ENCODE results near the gene TP53I13.

DNA sequence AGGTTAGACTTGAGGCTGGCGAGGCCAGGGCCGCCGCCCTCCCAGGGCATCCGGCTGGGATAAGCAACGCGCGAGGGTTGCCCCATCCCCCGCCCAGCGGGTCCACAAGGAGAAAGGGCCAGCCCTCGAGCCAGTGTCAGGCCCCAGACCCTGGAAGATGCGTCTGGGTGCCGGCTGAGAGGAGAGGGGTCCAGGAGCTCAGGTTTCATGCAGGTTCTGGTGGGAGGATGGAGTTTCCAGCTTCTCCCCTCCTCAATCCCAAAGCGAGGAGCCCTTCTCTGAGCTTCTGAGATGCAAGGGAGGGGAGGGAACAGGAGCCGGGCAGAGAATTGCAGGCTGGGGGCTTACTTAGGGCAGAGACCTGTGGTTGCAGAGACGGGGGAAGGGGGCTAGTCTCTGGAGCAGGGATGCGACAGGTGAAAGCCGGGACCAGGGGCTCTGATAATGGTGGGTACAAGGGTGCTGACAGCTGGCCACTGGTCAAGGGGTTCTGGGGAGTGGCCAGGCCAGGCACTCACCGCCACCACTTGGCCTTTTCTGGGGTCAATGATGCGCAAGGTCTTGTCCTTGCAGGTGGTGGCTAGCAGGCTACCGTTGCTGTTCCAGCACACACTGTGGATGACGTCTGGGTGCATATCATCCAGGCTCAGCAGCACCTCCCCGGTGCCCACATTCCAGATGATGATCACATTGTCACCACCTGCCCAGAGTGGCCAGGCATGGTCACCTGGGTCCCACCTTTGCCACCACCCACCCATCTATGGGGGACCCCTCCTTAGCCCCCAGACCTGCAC lies 50.0 kb downstream of the TP53I13 start:
- no peak for TF ChIP-seq POLR2AphosphoS5 (IDR thresholded peaks at IDR 0.05; ENCODE audit: low read depth, low read length)
- TF ChIP-seq, protein P1, sequence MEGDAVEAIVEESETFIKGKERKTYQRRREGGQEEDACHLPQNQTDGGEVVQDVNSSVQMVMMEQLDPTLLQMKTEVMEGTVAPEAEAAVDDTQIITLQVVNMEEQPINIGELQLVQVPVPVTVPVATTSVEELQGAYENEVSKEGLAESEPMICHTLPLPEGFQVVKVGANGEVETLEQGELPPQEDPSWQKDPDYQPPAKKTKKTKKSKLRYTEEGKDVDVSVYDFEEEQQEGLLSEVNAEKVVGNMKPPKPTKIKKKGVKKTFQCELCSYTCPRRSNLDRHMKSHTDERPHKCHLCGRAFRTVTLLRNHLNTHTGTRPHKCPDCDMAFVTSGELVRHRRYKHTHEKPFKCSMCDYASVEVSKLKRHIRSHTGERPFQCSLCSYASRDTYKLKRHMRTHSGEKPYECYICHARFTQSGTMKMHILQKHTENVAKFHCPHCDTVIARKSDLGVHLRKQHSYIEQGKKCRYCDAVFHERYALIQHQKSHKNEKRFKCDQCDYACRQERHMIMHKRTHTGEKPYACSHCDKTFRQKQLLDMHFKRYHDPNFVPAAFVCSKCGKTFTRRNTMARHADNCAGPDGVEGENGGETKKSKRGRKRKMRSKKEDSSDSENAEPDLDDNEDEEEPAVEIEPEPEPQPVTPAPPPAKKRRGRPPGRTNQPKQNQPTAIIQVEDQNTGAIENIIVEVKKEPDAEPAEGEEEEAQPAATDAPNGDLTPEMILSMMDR (IDR thresholded peaks at IDR 0.05 in 2 of 3, conservative IDR thresholded peaks at IDR 0.05 in 1 of 3; ENCODE audit: borderline replicate concordance in 1 of 3, insufficient read depth in 1 of 3, low read depth in 2 of 3, low read length in 2 of 3), result no peak; a peak in 2 of 6 replicates
- TF ChIP-seq, protein P2, sequence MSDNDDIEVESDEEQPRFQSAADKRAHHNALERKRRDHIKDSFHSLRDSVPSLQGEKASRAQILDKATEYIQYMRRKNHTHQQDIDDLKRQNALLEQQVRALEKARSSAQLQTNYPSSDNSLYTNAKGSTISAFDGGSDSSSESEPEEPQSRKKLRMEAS (IDR thresholded peaks at IDR 0.05), result no peak; the same call in 1 of the 2 replicates
- TF ChIP-seq ZNF274 (IDR thresholded peaks at IDR 0.05; ENCODE audit: low read depth, low read length), result no peak
- no peak for TF ChIP-seq POLR2A (IDR thresholded peaks at IDR 0.05; ENCODE audit: borderline replicate concordance, extremely low read depth, insufficient read depth, insufficient read length)
- no peak for TF ChIP-seq SP1 (IDR thresholded peaks at IDR 0.05; ENCODE audit: low read depth)
- TF ChIP-seq EZH2 (IDR thresholded peaks at IDR 0.05), result no peak
- no peak for TF ChIP-seq CEBPB (IDR thresholded peaks at IDR 0.05; ENCODE audit: low read depth)

Measured in HCT116 (cell line).